ENCODE results near the gene BRD3OS.
A peak's percentile ranks its signal among the peaks of the same experiment; 100 is the strongest.

BRD3OS gene

GRCh38 chr9:134004881-134005280 is 20.4 kb upstream of the BRD3OS start:
- no peak for DNase-seq (ENCODE audit: low read depth)

- DNase-seq (ENCODE audit: low read depth) = no peak
These were observed 19.9 kb upstream of the BRD3OS start for GRCh38 chr9:134005381-134005780.

- DNase-seq (ENCODE audit: low read depth) = no peak
These were observed 18.1 kb upstream of the BRD3OS start for GRCh38 chr9:134007150-134007549.

GRCh38 chr9:134007571-134007970 is 17.7 kb upstream of the BRD3OS start:
- DNase-seq (ENCODE audit: low read depth) = no peak

GRCh38 chr9:134010310-134011173 is 14.7 kb upstream of the BRD3OS start:
- DNase-seq (ENCODE audit: low read depth) = no peak

DNA sequence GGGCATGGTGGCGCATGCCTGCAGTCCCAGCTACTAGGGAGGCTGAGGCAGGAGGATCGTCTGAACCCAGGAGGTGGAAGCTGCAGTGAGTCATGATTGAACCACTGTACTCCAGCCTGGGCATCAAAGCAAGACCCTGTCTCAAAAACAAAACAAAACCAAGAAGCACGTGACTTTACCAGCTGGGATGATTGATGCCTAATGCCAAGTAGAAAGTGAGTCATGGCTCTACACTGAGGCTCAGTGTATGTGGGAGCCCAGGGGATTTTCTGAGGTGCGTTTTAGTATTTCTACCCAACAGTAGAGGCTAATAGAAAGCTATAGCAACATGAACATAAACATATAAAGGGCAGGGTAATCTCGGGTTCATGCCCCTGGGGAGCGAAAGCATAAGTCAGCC is 13.9 kb upstream of the BRD3OS start:
- DNase-seq (ENCODE audit: low read depth) = no peak

DNA sequence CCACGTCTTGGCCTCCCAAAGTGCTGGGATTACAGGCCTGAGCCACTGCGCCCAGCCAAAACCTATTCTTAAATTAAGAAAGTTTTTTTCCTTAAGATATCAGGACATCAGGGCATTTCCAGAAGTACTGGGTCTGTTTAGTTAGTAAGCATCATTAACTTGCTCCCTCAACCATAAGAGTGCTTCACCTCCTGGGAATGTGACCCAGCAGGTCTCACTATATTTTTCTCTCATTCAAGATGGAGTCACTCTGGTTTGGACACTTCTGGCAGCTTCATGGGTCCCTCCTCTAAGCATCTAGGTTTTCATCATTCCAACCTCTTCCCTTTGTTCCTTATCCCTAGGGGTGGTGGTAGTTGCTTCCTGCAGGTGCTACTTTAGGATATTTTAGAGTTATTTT is 10.3 kb upstream of the BRD3OS start:
- DNase-seq (ENCODE audit: low read depth) = no peak

DNA sequence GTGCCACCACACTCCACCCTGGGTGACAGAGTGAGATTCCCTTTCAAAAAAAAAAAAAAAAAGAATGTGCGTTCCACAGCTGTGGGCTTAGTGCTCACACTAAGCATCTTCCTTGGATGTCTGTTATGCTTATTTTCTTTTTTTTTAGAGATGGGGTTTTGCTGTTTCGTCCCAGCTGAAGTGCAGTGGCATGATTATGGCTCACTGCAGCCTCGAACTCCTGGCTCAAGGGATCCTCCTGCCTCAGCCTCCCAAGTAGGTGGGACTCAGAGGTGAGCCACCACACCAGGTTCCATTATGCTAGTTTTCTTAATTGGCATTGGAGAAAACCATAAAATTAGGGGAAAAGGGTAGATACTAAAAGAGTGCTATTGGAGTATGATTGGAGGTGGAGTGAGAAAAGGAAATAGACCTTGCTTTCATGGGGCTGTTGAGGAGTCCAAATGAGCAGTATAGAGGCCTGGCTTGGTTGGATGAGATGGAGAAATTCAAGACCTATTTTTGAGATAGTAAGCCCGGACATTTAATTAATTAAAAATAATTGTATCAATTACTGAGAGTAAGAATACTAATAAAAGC is 978 bp upstream of the BRD3OS start:
- DNase-seq (ENCODE audit: low read depth) = no peak

DNA sequence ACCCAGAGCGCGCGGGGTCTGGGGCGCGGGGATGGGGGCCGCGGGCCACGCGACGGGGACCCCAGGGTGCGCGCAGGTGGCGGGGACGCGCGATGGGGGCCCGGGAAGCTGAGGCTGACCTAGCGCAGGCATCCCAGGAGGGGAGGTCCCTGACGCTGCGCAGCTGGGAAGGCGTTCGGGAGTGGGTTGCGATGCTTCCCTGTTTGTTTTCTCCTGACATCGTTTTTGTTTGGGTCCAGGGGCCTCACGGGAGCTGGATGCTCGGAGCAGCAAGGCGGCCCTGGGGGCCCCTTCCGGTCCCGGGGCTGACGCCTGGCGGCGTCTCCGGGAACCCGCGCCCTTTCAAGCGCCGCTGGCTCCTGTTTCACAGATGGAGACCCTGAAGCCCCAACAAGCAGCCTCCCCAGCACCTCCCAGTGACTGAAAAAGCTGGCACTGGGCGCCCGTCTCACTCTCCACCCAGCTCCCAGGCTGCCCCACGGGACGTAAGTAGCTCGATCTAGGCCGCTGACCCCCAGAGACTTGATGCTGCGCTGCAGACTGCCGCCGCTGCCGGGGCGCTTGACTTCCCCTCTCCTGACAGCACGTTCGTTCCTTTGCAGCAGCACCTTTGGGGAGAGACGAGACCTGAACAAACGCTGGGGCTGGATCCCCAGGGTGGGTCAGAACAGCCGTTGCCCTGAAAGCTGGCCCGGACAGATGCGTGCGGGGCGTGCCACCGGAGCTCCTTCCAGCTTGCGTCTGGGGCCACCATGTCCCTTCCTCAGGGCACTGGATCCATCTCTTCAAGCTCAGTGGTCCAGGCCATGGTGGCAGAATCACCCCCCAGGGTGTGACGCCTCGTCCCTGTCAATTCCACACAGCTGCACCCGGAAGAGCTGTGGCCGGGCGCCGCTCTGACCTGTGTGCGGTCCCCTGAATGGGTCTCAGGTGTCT is 593 bp downstream of the BRD3OS start:
- peak; percentile 8 for DNase-seq (ENCODE audit: low read depth)

- no peak for DNase-seq (ENCODE audit: low read depth)
These were observed 1.3 kb downstream of the BRD3OS start for GRCh38 chr9:134026581-134026980.

- no peak for DNase-seq (ENCODE audit: low read depth)
These were observed 1.7 kb downstream of the BRD3OS start for GRCh38 chr9:134026981-134027380.

DNA sequence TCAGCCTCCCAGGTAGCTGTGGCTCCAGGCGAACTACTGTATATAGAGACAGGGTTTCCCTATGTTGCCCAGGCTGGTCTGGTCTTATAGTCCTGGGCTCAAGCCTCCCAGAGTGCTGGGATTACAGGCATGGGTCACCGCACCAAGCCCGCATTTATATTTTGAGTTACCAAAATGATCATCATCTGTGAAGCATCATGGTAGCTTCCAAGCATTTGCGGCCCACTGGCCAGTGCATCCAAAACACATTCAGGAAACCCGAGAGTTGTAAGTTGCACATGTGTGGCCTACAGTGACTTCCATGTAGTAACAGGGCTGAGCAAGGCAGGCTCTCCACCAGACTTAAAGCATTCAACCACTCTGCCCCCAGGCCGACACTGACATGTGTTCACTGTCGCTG is 2.3 kb downstream of the BRD3OS start:
- no peak for DNase-seq (ENCODE audit: low read depth)

GRCh38 chr9:134028076-134028475 is 2.8 kb downstream of the BRD3OS start:
- DNase-seq (ENCODE audit: low read depth) = no peak

- DNase-seq (ENCODE audit: low read depth) = no peak
These were observed 3.4 kb downstream of the BRD3OS start for GRCh38 chr9:134028575-134029247.

DNA sequence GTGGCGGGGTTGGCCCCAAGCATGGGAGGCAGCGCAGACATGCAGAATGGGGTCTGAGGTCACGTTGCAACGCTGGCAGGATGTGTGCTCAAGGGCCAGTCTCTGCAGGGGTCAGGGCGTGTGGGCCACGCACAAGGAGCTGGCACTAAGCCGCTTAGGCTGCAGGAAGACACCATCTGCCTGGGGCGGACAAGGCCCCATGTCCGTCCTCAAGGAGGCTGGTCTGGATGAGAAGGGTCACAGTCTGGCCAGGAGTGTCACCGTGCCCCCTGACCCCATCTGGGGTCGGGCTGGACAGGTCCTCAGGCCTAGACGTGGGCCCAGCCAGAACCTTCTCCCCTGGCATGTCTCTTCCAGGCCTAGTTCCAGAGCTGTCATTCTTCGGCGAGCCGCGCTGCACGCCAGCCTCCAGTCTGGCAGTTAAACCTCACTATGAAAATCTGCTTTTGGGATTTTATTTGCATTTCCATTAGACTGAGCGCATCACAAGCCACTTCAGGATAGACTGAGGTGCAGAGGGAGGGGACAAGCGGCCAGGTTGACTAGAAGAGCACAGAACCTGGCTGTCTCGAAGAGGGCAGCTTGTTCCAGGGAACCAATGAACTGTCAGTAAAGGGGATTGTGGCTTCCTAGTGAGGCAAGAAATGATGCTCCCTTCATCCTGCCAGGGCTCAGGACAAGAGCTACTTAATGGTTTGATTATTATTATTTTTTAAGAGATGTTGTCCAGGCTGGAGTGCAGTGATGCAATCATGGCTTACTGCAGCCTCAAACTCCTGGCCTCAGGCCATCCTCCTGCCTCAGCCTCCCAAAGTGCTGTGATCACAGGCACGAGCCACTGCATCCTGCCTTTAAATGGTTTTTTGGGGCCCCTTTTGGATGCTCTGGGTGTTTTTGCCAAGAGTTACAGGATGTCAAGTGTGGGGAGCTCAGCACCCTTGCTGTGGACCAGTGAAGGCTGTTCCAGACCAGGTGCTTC is 4.3 kb downstream of the BRD3OS start:
- DNase-seq (ENCODE audit: low read depth) = no peak

GRCh38 chr9:134030821-134031470 is 5.7 kb downstream of the BRD3OS start:
- DNase-seq (ENCODE audit: low read depth) = no peak

GRCh38 chr9:134031783-134032182 is 6.5 kb downstream of the BRD3OS start:
- DNase-seq (ENCODE audit: low read depth) = no peak

DNA sequence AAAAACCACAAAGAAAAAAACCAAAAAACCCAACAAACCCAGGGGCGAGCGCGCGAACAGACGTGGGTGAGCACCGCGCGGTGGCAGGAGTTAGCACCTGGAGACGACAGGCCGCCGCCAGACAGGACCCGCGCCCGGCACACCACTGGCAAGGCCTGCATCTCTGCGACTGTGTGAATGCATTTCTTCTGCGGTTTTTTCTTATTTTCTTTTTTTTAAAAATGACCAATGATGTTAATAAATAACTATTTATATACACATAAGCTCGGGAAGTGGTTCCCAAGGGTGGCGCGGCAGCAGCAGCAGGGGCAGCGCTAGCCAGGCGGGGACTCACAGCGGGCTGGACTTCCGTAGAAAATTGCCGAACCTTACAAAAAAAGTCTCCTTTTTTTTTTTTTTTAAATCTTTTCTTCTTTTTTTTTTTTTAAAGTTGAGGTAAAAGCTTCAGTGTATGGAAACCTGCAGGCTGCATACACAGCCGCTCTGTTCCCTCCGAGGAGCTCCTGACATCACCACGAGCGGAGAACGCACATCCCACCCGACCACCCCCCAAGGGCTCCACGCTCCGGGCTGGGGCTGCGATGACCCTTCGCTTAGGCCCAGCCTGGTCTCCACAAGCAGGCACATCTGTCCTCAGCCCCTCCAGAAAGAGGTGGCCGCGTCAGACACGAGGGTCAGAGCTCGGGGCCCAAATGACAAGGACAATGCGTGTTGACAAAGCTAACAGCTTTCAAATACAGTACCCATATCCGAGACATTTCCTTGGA is 7.4 kb downstream of the BRD3OS start:
- DNase-seq (ENCODE audit: low read depth) = no peak

- no peak for DNase-seq (ENCODE audit: low read depth)
These were observed 8.4 kb downstream of the BRD3OS start for GRCh38 chr9:134033516-134034214.

Data from fibroblast of the conjunctiva (primary cell).